Activated T-helper 1 cell treated with anti-CD3 and anti-CD28 coated beads, Interleukin-2, amount 50 U/mL, for 16 hours (primary cell): ENCODE measurements around the gene MSI1.

Source experiments
- DNase-seq, 2 donors: peaks; one replicate each; pipeline ENCODE4 v3.0.0-alpha.2; 2020; ENCODE audit warnings: low read depth in 1 of 2, low spot score in 1 of 2

MSI1 gene

GRCh38 chr12:120368789-120369602, at the start of gene MSI1:
Gene MSI1 (minus strand): TSS chr12:120369164. CDS start chr12:120369091, 73 bp downstream.
- no peak for DNase-seq

- no peak for DNase-seq
Observed at GRCh38 chr12:120417917-120418580, 49.1 kb upstream of the MSI1 start.

GRCh38 chr12:120416490-120417216, 47.7 kb upstream of the MSI1 start:
- DNase-seq = no peak

- no peak for DNase-seq
Observed at GRCh38 chr12:120413901-120414695, 45.1 kb upstream of the MSI1 start.

- no peak for DNase-seq
Observed at GRCh38 chr12:120412421-120412820, 43.5 kb upstream of the MSI1 start.

GRCh38 chr12:120408771-120409170, 39.8 kb upstream of the MSI1 start:
- DNase-seq = no peak

GRCh38 chr12:120406553-120406952, 37.6 kb upstream of the MSI1 start:
- no peak for DNase-seq

- DNase-seq = no peak
Observed at GRCh38 chr12:120406069-120406468, 37.1 kb upstream of the MSI1 start.

GRCh38 chr12:120404271-120404670, 35.3 kb upstream of the MSI1 start:
- DNase-seq = no peak

GRCh38 chr12:120403869-120404268, 34.9 kb upstream of the MSI1 start:
- no peak for DNase-seq

GRCh38 chr12:120402217-120402616, 33.3 kb upstream of the MSI1 start:
- DNase-seq = no peak

GRCh38 chr12:120399531-120399930, 30.6 kb upstream of the MSI1 start:
- DNase-seq = no peak

- DNase-seq = no peak
Observed at GRCh38 chr12:120397824-120398540, 29.0 kb upstream of the MSI1 start.

GRCh38 chr12:120394483-120395367, 25.8 kb upstream of the MSI1 start:
- DNase-seq = no peak

- DNase-seq = no peak
Observed at GRCh38 chr12:120390540-120391120, 21.7 kb upstream of the MSI1 start.

GRCh38 chr12:120388691-120389481, 19.9 kb upstream of the MSI1 start:
- no peak for DNase-seq

GRCh38 chr12:120381752-120382419, 12.9 kb upstream of the MSI1 start:
- no peak for DNase-seq

- no peak for DNase-seq
Observed at GRCh38 chr12:120378036-120378435, 9.1 kb upstream of the MSI1 start.
